Measurements from ENCODE around the gene LOC101059915.

Gene LOC101059915

DNA sequence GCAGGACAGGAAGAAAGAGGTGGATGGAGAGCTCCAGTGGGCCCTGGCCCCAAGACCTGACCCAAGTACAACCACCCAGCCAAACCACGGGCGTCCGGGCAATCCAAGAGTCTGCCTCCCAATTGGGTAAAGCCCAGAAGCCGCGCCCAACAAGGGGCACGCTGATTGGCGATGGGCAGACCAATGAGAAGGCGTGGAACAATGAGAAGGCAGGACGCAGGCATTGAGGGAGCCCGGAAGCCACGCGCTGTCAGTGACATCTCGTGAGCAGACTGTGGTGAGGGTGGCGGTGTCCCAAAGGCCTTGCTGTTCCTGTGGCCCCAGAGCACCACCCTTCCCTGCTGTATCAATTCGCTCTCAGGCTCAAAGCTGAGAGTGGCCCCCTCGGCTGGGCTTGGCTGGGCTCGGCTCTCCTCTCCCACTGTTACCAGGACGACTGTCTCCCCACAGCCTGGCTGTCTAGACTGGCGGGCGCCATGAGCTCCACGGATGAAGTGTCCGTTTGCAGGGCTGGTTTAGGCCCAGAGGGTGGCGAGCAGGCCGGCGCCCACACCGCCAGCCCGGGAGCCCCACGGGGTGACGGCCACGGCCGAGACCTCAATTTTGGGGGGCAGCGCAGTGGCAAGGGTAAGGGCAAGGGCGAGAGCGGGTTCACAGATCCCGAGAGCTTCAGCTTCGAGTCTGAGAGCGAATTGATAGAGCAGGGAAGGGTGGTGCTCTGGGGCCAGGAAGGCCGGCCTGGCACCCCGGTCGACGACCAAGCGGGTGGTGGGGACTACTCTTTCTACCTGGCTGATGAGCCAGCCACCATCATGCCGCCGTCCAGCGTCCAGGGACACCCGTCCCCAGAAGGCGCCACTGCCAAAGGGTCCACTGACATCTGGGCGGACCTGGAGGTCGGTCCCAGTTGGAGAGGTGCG, at the start of gene LOC101059915:
LOC101059915 (plus strand) TSS at position 219 of the 920 bp plus-strand sequence.
- TF ChIP-seq, protein P1, sequence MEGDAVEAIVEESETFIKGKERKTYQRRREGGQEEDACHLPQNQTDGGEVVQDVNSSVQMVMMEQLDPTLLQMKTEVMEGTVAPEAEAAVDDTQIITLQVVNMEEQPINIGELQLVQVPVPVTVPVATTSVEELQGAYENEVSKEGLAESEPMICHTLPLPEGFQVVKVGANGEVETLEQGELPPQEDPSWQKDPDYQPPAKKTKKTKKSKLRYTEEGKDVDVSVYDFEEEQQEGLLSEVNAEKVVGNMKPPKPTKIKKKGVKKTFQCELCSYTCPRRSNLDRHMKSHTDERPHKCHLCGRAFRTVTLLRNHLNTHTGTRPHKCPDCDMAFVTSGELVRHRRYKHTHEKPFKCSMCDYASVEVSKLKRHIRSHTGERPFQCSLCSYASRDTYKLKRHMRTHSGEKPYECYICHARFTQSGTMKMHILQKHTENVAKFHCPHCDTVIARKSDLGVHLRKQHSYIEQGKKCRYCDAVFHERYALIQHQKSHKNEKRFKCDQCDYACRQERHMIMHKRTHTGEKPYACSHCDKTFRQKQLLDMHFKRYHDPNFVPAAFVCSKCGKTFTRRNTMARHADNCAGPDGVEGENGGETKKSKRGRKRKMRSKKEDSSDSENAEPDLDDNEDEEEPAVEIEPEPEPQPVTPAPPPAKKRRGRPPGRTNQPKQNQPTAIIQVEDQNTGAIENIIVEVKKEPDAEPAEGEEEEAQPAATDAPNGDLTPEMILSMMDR (IDR thresholded peaks at IDR 0.05) = no peak
- Mint-ChIP-seq H3K9me3 (ENCODE audit: unreplicated experiment) (no peaks in the 10 kb centered on the region), H3K4me1 (ENCODE audit: unreplicated experiment) (no peaks in the 10 kb centered on the region)

GRCh38 chrX:71617742-71618141, 49.6 kb upstream of the LOC101059915 start:
- no peaks in the 10 kb centered on the region for H3K9me3 Mint-ChIP-seq (ENCODE audit: unreplicated experiment)
- no peaks in the 10 kb centered on the region for H3K27me3 Mint-ChIP-seq (ENCODE audit: unreplicated experiment)
- H3K36me3 Mint-ChIP-seq (ENCODE audit: unreplicated experiment) = peaks cover 16% of the 10 kb centered on the region
- DNase-seq (ENCODE audit: extremely low spot score, unreplicated experiment) = no peak
- TF ChIP-seq, protein P1 (IDR thresholded peaks at IDR 0.05) = no peak
- H3K4me3 Mint-ChIP-seq (ENCODE audit: unreplicated experiment) = no peak overlapping the region
- no peak overlapping the region for H3K27ac Mint-ChIP-seq (ENCODE audit: unreplicated experiment)
- H3K4me1 Mint-ChIP-seq (ENCODE audit: unreplicated experiment) = no peaks in the 10 kb centered on the region

More for the DNA sequence above, at the start of gene LOC101059915:
- Mint-ChIP-seq H3K36me3 (ENCODE audit: unreplicated experiment) (no peaks in the 10 kb centered on the region), H3K27ac (ENCODE audit: unreplicated experiment) (no peak within 1 kb of the TSS), H3K27me3 (ENCODE audit: unreplicated experiment) (no peaks in the 10 kb centered on the region), H3K4me3 (ENCODE audit: unreplicated experiment) (no peak within 1 kb of the TSS)
- DNase-seq (ENCODE audit: extremely low spot score, unreplicated experiment) = no peak

DNA sequence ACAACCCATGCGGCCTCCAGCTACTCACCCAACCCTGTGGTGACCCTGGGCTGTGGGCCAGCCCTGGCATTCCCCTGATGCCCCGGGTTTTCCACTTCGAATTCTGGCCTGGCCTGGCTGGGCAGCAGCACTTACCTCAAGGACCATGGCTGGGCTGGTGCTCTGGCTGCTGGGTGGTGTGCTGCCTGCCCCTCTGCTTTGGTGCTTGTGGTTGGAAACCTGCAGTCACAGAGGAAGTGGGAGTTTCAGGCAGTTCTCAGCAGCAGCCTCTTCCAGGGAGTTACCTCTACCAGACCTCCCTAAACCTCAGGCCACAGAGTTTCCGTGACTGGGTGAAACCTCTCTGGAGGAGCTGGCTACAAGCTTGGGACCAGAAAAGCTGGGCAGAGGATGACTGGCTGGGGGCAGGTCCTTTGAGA, 49.0 kb upstream of the LOC101059915 start, which contains the start of gene CXCR3:
CXCR3 (minus strand) TSS at position 209 of the 419 bp plus-strand sequence; CDS start at position 147, 62 bp downstream.
- Mint-ChIP-seq H3K4me3 (ENCODE audit: unreplicated experiment) (no peak within 1 kb of the TSS), H3K27ac (ENCODE audit: unreplicated experiment) (no peak within 1 kb of the TSS), H3K36me3 (ENCODE audit: unreplicated experiment) (peaks cover 11% of the 10 kb centered on the region), H3K4me1 (ENCODE audit: unreplicated experiment) (no peaks in the 10 kb centered on the region), H3K27me3 (ENCODE audit: unreplicated experiment) (no peaks in the 10 kb centered on the region), H3K9me3 (ENCODE audit: unreplicated experiment) (no peaks in the 10 kb centered on the region)
- no peak for DNase-seq (ENCODE audit: extremely low spot score, unreplicated experiment)
- TF ChIP-seq, protein P1 (IDR thresholded peaks at IDR 0.05) = no peak

DNA sequence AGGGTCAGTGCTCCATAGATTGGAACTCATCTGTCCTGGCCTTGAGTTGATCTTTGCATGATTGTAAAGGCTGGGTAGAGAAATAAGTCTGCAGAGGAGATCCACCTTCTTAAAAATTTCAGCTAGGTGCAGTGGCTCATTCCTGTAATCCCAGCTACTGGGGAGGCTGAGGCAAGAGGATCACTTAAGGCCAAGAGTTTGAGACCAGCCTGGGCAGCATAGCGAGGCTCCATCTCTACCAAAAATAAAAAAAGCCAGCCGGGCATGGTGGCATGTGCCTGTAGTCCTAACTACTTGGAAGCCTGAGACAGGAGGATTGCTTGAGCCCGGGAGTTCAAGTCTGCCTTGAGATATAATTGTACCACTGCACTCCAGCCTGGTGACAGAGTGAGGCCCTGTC, 48.6 kb upstream of the LOC101059915 start:
- no peak overlapping the region for H3K27ac Mint-ChIP-seq (ENCODE audit: unreplicated experiment)
- H3K4me1 Mint-ChIP-seq (ENCODE audit: unreplicated experiment) = no peaks in the 10 kb centered on the region
- no peak for DNase-seq (ENCODE audit: extremely low spot score, unreplicated experiment)
- no peaks in the 10 kb centered on the region for H3K27me3 Mint-ChIP-seq (ENCODE audit: unreplicated experiment)
- H3K4me3 Mint-ChIP-seq (ENCODE audit: unreplicated experiment) = no peak overlapping the region
- H3K36me3 Mint-ChIP-seq (ENCODE audit: unreplicated experiment) = peaks cover 7% of the 10 kb centered on the region
- no peaks in the 10 kb centered on the region for H3K9me3 Mint-ChIP-seq (ENCODE audit: unreplicated experiment)
- TF ChIP-seq, protein P1 (IDR thresholded peaks at IDR 0.05) = no peak

DNA sequence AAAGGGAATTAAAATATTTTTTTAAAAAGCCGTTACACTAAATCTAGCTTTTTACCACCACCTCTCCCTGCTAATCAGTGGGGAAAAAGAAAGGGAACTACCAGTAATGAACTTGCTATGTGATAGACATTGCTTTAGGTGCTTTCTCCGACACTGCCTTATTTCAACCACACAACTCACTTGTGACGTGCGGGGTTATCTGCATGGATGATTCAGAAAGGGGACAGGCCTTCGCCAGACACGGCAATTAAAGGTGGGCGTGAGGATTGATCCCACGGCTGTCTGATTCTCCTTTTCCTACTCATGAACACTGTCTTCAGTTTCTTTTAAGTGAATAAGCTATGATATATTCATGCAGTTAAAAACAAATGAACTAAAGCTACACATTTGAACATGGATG, 48.2 kb upstream of the LOC101059915 start:
- Mint-ChIP-seq H3K4me1 (ENCODE audit: unreplicated experiment) (no peaks in the 10 kb centered on the region), H3K27ac (ENCODE audit: unreplicated experiment) (no peak overlapping the region), H3K27me3 (ENCODE audit: unreplicated experiment) (no peaks in the 10 kb centered on the region), H3K9me3 (ENCODE audit: unreplicated experiment) (no peaks in the 10 kb centered on the region), H3K36me3 (ENCODE audit: unreplicated experiment) (peaks cover 7% of the 10 kb centered on the region), H3K4me3 (ENCODE audit: unreplicated experiment) (no peak overlapping the region)
- no peak for DNase-seq (ENCODE audit: extremely low spot score, unreplicated experiment)
- TF ChIP-seq, protein P1 (IDR thresholded peaks at IDR 0.05) = no peak

Measured in osteocyte (in vitro differentiated cells).